ENCODE measurements around the gene RUFY2.

GRCh38 chr10:68434657-68435056 is 27.6 kb upstream of the RUFY2 start:
- TF ChIP-seq EZH2 (IDR thresholded peaks at IDR 0.05; ENCODE audit: low read depth), result no peak
- no peak for TF ChIP-seq CTCF (conservative IDR thresholded peaks at IDR 0.05)

All from PC-9 (cell line).